Measurements from ENCODE around the gene HOATZ.

Gene HOATZ

DNA sequence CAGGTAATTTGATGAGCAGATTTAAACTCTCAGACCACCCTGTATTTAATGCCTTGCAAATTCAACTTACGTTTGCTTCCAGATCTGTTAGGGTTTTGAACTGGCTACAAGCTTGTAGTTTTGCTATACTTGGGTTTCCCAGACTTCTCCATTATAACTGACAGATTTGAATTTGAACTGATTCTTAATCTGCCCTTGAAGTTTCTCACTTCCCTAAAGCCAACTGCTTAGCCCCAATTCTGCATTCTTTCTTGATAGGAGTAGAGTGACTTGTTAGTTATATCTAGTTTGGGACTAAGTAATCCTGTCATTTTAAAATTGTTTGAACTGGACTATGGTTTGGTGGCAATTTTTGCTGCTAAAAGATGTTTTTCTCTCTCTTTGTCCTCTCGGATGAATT lies 35.7 kb downstream of the HOATZ start:
- DNase-seq: no peak

GRCh38 chr11:111554532-111554931 lies 40.0 kb downstream of the HOATZ start:
- no peak for DNase-seq

DNA sequence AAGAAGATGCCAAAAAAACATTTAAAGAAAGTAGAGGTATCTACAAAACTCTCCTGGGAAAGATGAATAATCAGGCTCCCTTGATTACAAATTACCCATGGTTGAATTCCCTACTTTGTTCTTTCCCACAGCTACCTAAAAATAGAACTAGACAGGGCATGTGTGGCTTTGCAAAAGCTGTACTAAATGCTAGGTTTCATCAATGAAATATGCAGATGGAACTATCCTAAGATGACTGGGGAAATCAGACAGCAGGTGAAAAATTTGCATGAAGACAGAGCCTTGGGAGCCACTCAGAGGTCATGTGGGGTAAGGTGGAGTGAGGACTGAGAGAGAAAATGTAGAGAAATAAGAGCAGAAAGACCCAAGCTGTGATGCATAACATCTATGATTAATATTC lies 40.7 kb downstream of the HOATZ start:
- DNase-seq: no peak

GRCh38 chr11:111557425-111558111 lies 43.0 kb downstream of the HOATZ start:
- DNase-seq: no peak

DNA sequence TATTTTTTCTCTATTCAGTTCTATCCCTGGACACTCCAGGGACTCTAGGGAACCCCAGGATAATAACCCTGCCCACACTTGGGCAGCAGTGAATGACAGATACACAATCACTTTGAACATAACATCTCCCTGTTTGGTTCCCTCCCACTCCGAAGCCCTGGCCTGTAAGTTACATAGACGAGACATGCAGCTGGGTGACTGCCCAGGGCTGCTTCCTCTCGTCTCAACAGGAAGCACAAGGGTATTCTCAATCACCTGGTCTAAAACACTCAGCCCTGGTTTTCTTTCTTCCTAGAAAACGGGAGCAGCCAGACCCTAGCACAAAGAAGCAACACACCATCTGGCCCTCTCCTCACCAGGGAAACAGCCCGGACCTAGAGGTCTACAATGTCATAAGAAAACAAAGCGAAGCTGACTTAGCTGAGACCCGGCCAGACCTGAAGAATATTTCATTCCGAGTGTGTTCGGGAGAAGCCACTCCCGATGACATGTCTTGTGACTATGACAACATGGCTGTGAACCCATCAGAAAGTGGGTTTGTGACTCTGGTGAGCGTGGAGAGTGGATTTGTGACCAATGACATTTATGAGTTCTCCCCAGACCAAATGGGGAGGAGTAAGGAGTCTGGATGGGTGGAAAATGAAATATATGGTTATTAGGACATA lies 45.4 kb downstream of the HOATZ start:
- DNase-seq: no peak

GRCh38 chr11:111560800-111561199 lies 46.2 kb downstream of the HOATZ start:
- DNase-seq: no peak

GRCh38 chr11:111561306-111561705 lies 46.7 kb downstream of the HOATZ start:
- DNase-seq: no peak

DNA sequence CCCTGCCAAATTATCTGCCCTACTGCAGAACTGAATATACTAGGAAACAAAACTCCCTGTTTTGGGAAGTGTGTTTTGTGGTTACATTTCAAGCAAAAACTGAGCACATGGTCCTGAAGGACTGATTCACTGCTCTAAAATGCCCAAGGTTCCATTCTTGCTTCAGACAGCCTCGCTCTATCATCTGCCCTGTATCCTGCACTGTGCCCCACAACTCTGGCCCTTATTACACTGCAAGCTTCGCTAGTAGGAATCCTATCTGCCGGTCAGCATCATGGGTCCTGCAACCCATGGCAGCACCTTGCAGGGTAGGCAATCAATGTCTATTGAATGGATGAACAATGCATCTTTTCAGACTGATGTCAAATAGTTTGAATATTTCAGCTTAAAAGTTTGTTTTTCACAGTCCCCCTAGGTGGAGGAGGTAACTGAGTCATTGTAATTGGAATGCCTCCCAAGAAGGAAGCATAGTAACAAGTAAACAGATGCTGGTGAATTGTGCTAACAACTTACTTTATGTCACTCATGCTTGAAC lies 47.3 kb downstream of the HOATZ start:
- DNase-seq: no peak

DNA sequence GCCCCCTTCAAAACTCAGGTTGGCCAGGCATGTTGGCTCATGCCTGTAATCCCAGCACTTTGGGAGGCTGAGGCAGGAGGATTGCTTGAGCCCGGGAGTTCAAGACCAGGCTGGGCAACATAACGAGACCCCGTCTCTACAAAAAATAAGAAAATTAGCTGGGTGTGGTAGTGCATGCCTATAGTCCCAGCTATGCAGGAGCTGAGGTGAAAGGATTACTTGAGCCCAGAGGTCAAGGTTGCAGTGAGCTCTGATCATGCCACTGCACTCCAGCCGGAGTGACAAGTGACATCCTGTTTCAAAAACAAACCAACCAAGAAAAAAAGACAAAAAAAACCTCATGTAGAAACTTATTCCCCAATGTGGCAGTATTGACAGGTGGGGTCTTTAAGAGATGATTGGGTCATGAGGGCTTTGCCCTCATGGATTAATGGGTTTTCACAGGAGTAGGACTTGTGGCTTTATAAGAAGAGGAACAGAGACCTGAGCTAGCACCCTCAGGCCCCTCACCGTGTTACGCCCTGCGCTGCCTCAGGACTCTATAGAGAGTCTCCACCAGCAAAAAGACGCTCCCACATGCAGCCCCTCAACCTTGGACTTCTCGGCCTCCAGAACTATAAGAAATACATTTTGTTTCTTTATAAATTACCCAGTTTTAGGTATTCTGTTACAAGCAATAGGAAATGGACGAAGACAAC lies 48.3 kb downstream of the HOATZ start:
- DNase-seq: no peak

GRCh38 chr11:111565114-111565720 lies 50.6 kb downstream of the HOATZ start:
- DNase-seq: peak; percentile 14 to 22 (median 18)

DNA sequence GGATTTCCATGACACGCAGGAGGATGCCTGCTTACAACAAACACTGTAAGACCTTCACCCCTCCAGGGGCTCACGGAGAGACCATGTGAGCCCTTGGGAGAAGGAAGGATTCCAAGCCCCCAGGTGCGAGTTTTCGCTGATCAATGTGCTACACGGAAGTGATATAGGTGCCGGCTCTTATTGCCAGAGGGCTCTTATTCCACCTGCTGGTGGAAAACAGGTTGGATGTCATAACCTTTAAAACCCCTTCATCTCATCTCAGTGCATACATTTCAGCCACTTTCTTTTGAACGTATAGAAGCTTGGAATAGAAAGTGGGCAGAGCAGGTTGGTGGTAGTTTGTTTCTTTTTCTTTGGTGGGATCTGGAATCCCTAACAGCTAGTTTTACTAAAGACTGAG lies 51.7 kb downstream of the HOATZ start:
- no peak for DNase-seq

DNA sequence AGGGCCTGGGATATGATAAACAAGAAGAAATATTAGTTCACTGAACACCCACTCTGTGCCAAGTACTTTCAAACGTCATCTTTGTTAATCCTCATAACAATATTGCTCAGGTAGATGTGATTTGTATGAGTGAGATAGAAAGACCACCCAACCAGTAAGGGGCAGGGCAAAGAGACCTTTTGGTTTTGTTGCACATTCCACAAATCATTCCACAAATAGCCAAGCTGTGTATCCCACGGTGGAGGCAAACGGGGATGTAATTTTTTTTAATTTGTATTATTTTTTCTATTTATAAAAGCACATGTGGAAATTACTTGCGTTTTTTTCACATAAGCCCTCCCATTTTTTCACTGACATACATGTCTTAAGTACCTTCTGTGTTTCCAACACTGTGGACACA lies 54.9 kb downstream of the HOATZ start:
- DNase-seq: no peak

GRCh38 chr11:111570796-111571195 lies 56.2 kb downstream of the HOATZ start:
- no peak for DNase-seq

DNA sequence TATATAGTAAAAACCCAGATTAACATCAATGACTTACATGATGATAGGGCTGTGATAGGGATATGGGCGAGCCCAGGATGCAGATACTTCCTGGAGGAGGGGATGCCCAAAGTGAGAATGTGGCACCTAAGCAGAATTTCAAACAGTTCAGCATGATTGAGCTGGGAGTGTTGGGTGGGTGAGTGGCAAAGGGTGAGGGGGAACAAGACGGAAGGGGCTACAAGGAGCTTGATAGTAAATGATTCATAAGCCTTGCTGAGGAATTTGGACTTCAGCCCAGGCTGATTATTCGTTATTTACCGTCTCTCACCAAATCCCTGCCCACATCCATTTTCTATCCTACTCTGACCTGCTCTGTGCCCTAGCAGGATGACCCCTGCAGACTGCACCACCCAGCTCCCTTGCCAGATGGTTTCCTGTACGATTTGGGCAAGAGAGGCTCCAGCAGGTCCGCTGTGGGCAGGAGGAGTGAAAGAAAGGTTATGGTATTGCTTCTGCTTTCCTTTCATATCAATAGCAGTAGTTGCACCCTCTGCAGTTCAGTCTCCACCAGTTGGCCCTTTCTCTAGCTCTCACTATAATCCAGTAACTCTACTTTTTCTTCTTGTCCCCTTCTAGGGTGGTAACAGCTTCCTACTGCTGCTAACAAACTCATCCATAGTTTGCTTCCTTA lies 57.4 kb downstream of the HOATZ start:
- no peak for DNase-seq

GRCh38 chr11:111572581-111572980 lies 58.0 kb downstream of the HOATZ start:
- no peak for DNase-seq

- no peak for DNase-seq
Observed at GRCh38 chr11:111573821-111574249, 59.3 kb downstream of the HOATZ start.

GRCh38 chr11:111574373-111575225 lies 60.0 kb downstream of the HOATZ start:
- DNase-seq: no peak

DNA sequence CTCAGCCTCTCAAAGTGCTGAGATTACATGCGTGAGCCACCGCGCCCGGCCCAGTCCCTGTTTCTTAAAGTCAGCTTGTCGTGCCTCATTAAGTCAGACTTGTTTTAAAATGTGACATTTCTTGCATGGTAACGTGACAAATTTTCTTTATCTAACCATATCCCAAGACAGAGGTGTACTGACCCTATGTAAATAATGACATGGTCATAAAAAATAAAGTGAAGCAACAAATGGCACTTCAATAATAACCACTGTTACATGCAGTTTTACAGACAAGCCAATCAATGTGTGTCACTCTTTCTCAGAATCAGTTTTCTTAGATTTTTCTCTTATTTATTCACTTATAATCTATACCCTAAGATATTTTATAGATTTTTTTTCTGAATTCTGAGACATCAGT lies 61.2 kb downstream of the HOATZ start:
- DNase-seq: no peak

DNA sequence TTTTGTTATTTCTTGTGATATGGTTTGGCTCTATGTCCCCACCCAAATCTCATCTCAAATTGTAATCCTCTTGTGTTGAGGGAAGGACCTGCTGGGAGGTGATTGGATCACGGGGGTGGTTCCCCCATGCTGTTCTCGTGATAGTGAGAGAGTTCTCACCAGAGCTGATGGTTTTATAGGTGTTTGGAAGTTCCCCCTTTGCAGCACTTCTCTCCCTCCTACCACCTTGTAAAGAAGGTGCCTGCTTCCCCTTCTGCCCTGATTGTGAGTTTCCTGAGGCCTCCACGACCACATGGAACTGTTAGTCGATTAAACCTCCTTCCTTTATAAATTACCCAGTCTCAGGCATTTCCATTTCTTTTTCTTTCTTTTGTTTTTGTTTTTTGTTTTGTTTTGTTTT lies 63.2 kb downstream of the HOATZ start:
- no peak for DNase-seq

- DNase-seq: no peak
Observed at GRCh38 chr11:111581341-111581740, 66.8 kb downstream of the HOATZ start.

GRCh38 chr11:111582163-111582562 lies 67.6 kb downstream of the HOATZ start:
- DNase-seq: no peak

GRCh38 chr11:111582881-111583280 lies 68.3 kb downstream of the HOATZ start:
- no peak for DNase-seq
